DND-41 (cell line): Measurements from ENCODE around the gene CFAP61.

Source experiments
- EZH2 ChIP-seq: IDR thresholded peaks from 3 replicates; pipeline ENCODE4 v1.6.1; 2012; ENCODE audit warnings: borderline replicate concordance, low read depth, mild to moderate bottlenecking, moderate library complexity, low read length, inconsistent platforms; ENCODE audit not compliant: severe bottlenecking
- TF ChIP-seq, protein P1 (sequence below): IDR thresholded peaks from 2 replicates; pipeline ENCODE4 v1.5.1; 2012; ENCODE audit warnings: borderline replicate concordance, low read length, moderate library complexity, mild to moderate bottlenecking; ENCODE audit not compliant: poor library complexity, severe bottlenecking; ENCODE audit errors: extremely low read depth

DNA sequence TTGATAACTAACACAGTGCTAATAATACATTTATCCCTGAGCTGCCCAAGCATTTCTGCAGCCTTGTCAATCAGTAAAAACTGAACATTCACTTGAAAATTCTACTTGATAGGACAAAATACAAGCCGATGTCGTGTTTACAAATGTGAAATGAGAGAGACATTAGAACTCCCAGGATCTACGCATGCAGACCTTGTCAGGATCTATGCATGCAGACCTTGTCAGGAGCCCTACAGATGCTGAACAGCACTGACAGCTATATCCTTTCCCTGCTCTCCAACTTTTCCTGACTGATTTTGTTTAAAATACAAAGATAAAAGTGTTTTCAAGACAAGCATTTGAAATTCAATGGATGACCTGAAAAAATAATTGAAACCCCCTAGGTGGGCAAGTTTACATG, 344.5 kb downstream of the CFAP61 start:
- TF ChIP-seq EZH2 = no peak
- TF ChIP-seq, protein P1, sequence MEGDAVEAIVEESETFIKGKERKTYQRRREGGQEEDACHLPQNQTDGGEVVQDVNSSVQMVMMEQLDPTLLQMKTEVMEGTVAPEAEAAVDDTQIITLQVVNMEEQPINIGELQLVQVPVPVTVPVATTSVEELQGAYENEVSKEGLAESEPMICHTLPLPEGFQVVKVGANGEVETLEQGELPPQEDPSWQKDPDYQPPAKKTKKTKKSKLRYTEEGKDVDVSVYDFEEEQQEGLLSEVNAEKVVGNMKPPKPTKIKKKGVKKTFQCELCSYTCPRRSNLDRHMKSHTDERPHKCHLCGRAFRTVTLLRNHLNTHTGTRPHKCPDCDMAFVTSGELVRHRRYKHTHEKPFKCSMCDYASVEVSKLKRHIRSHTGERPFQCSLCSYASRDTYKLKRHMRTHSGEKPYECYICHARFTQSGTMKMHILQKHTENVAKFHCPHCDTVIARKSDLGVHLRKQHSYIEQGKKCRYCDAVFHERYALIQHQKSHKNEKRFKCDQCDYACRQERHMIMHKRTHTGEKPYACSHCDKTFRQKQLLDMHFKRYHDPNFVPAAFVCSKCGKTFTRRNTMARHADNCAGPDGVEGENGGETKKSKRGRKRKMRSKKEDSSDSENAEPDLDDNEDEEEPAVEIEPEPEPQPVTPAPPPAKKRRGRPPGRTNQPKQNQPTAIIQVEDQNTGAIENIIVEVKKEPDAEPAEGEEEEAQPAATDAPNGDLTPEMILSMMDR = no peak
